ENCODE data around the gene NT5E. TPM values are rescaled to one million over a fixed set of nuclear protein-coding genes. Genes with fewer than 3 reads are reported as not detected.
A peak's percentile ranks its signal among the peaks of the same experiment; 100 is the strongest.

NT5E gene
- polyA plus RNA-seq, 1 donor, result 4.9 TPM

- DNase-seq, result peak; percentile 63 to 88
- WGBS (ENCODE audit: insufficient coverage, low lambda C conversion rate), result 10% methylated on average over 2 of the region's 3 CpGs
- no peaks in the 10 kb centered on the region for H3K36me3 ChIP-seq (ENCODE audit: control insufficient read depth, insufficient read depth, low read length)
- H3K4me3 ChIP-seq (ENCODE audit: low read length), result no peak overlapping the region
- peak overlapping the region; percentile 86 for H3K27ac ChIP-seq (ENCODE audit: low read length)
- peaks cover 50% of the 10 kb centered on the region for H3K4me1 ChIP-seq (ENCODE audit: control insufficient read depth, insufficient read depth, low read length)
- H3K9me3 ChIP-seq (ENCODE audit: control insufficient read depth, low read depth, low read length), result no peaks in the 10 kb centered on the region
- no peaks in the 10 kb centered on the region for H3K27me3 ChIP-seq (ENCODE audit: control insufficient read depth, insufficient read depth, low read length)
Measured at GRCh38 chr6:85405175-85405852, 44.6 kb upstream of the NT5E start.

- no peak for DNase-seq
- no peaks in the 10 kb centered on the region for H3K36me3 ChIP-seq (ENCODE audit: control insufficient read depth, insufficient read depth, low read length)
- H3K9me3 ChIP-seq (ENCODE audit: control insufficient read depth, low read depth, low read length), result no peaks in the 10 kb centered on the region
- WGBS (ENCODE audit: insufficient coverage, low lambda C conversion rate), result no CpG with 5 or more reads among the region's 2 CpGs
- H3K27me3 ChIP-seq (ENCODE audit: control insufficient read depth, insufficient read depth, low read length), result no peaks in the 10 kb centered on the region
- H3K27ac ChIP-seq (ENCODE audit: low read length), result peak overlapping the region; percentile 86
- no peak overlapping the region for H3K4me3 ChIP-seq (ENCODE audit: low read length)
- peaks cover 50% of the 10 kb centered on the region for H3K4me1 ChIP-seq (ENCODE audit: control insufficient read depth, insufficient read depth, low read length)
Measured at GRCh38 chr6:85405853-85406198, 44.1 kb upstream of the NT5E start.

DNA sequence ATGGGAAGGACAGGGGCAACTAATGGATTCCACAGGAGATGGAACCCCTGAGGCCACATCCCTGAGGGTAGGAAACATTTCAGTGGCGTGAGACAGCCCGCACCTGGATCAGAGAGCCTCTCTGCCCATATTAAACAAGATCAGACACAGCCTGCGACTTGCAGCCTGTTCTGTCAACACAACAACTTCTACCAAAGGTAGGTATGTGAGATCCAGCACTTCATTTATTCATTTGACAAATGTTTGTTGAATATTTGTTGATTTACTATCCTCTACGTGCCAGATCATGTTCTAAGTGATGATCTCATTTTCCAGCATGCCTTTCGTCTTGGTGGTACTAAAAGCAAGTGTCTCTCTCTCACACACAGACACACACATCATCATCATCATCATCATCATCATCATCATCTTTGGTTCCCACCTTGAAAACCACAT is 43.2 kb upstream of the NT5E start:
- peak overlapping the region; percentile 86 for H3K27ac ChIP-seq (ENCODE audit: low read length)

DNA sequence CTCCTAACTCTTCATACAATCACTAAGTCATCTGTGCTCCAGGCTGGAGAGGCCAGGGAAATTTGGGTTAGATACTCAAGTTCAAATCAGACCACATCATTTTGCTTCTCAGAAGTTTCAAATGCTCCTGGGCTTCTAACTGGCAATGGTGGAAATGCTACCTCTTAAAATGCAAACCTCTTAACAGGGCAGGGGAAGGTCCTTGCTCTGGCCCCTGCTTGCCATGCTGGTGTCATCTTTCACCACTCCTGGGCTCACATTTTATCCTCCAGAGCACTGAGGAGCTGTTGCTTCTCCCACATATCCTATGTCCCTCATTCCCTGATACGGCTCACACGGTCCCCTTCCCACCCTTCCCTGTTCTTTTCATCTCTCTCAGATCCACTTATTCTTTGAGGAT is 41.8 kb upstream of the NT5E start:
- DNase-seq, result no peak
- Histone ChIP-seq H3K4me1 (ENCODE audit: control insufficient read depth, insufficient read depth, low read length) (peaks cover 34% of the 10 kb centered on the region), H3K36me3 (ENCODE audit: control insufficient read depth, insufficient read depth, low read length) (no peaks in the 10 kb centered on the region), H3K9me3 (ENCODE audit: control insufficient read depth, low read depth, low read length) (no peaks in the 10 kb centered on the region), H3K4me3 (ENCODE audit: low read length) (no peak overlapping the region), H3K27me3 (ENCODE audit: control insufficient read depth, insufficient read depth, low read length) (no peaks in the 10 kb centered on the region), H3K27ac (ENCODE audit: low read length) (no peak overlapping the region)
- 92% methylated on average over 2 of the region's 2 CpGs for WGBS (ENCODE audit: insufficient coverage, low lambda C conversion rate)

More for the DNA sequence above, 43.2 kb upstream of the NT5E start:
- Histone ChIP-seq H3K4me3 (ENCODE audit: low read length) (no peak overlapping the region), H3K27me3 (ENCODE audit: control insufficient read depth, insufficient read depth, low read length) (no peaks in the 10 kb centered on the region), H3K9me3 (ENCODE audit: control insufficient read depth, low read depth, low read length) (no peaks in the 10 kb centered on the region), H3K36me3 (ENCODE audit: control insufficient read depth, insufficient read depth, low read length) (no peaks in the 10 kb centered on the region), H3K4me1 (ENCODE audit: control insufficient read depth, insufficient read depth, low read length) (peaks cover 47% of the 10 kb centered on the region)
- 71% methylated on average over 1 of the region's 5 CpGs for WGBS (ENCODE audit: insufficient coverage, low lambda C conversion rate)
- no peak for DNase-seq

DNA sequence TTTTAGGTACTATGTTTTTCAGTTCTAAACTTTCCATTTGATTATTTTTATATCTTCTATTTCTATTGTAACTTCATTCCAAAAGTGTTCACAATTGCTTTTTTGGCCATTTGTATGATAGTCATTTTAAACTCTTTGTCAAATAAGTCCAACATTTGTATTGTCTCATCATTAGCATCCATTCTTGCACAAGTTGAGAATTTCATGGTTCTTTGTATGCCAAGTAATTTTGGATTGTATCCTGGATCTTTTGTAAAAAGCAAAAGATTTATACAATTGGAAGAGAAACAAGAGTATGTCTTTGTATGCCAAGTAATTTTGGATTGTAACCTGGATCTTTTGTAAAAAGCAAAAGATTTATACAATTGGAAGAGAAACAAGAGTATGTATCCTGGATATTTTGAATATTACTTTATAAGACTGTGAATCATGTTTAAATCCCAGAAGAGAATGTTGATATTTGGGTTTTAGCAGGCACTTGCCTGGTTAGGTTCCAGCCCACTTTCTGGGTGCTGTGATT is 36.9 kb upstream of the NT5E start:
- Histone ChIP-seq H3K36me3 (ENCODE audit: control insufficient read depth, insufficient read depth, low read length) (no peaks in the 10 kb centered on the region), H3K4me3 (ENCODE audit: low read length) (no peak overlapping the region), H3K9me3 (ENCODE audit: control insufficient read depth, low read depth, low read length) (no peaks in the 10 kb centered on the region), H3K4me1 (ENCODE audit: control insufficient read depth, insufficient read depth, low read length) (no peaks in the 10 kb centered on the region), H3K27ac (ENCODE audit: low read length) (no peak overlapping the region), H3K27me3 (ENCODE audit: control insufficient read depth, insufficient read depth, low read length) (no peaks in the 10 kb centered on the region)
- no peak for DNase-seq

- Histone ChIP-seq H3K36me3 (ENCODE audit: control insufficient read depth, insufficient read depth, low read length) (no peaks in the 10 kb centered on the region), H3K4me1 (ENCODE audit: control insufficient read depth, insufficient read depth, low read length) (no peaks in the 10 kb centered on the region), H3K9me3 (ENCODE audit: control insufficient read depth, low read depth, low read length) (no peaks in the 10 kb centered on the region), H3K27me3 (ENCODE audit: control insufficient read depth, insufficient read depth, low read length) (no peaks in the 10 kb centered on the region), H3K4me3 (ENCODE audit: low read length) (no peak overlapping the region), H3K27ac (ENCODE audit: low read length) (no peak overlapping the region)
- 20% methylated on average over 1 of the region's 1 CpG for WGBS (ENCODE audit: insufficient coverage, low lambda C conversion rate)
- DNase-seq, result no peak
Measured at GRCh38 chr6:85416049-85416448, 33.8 kb upstream of the NT5E start.

- no peaks in the 10 kb centered on the region for H3K27me3 ChIP-seq (ENCODE audit: control insufficient read depth, insufficient read depth, low read length)
- no peaks in the 10 kb centered on the region for H3K4me1 ChIP-seq (ENCODE audit: control insufficient read depth, insufficient read depth, low read length)
- no peak overlapping the region for H3K4me3 ChIP-seq (ENCODE audit: low read length)
- no peaks in the 10 kb centered on the region for H3K36me3 ChIP-seq (ENCODE audit: control insufficient read depth, insufficient read depth, low read length)
- no peak for DNase-seq
- H3K9me3 ChIP-seq (ENCODE audit: control insufficient read depth, low read depth, low read length), result no peaks in the 10 kb centered on the region
- no peak overlapping the region for H3K27ac ChIP-seq (ENCODE audit: low read length)
- WGBS (ENCODE audit: insufficient coverage, low lambda C conversion rate), result no CpG with 5 or more reads among the region's 2 CpGs
Measured at GRCh38 chr6:85416766-85417165, 33.1 kb upstream of the NT5E start.

DNA sequence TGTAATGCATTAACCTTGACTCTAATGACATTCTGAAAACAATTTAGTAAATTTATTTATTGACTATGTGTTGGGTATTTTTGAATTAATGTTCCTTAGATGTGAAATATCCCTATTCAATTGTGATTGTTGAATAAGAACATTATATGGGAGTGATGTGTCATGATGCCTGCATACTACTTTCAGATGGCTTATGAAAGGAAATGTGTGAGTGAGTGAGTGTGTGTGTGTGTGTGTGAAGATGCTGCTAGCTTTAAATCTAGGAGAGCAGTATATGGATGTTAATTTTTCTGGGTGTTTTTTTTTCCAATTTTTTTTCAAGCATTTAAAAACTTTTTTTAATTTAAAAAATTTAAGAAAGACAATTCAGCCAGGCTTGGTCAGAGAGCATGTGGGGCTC is 32.5 kb upstream of the NT5E start:
- H3K27me3 ChIP-seq (ENCODE audit: control insufficient read depth, insufficient read depth, low read length), result no peaks in the 10 kb centered on the region
- H3K27ac ChIP-seq (ENCODE audit: low read length), result no peak overlapping the region
- DNase-seq, result no peak
- H3K4me3 ChIP-seq (ENCODE audit: low read length), result no peak overlapping the region
- no peaks in the 10 kb centered on the region for H3K4me1 ChIP-seq (ENCODE audit: control insufficient read depth, insufficient read depth, low read length)
- H3K9me3 ChIP-seq (ENCODE audit: control insufficient read depth, low read depth, low read length), result no peaks in the 10 kb centered on the region
- H3K36me3 ChIP-seq (ENCODE audit: control insufficient read depth, insufficient read depth, low read length), result no peaks in the 10 kb centered on the region

GRCh38 chr6:85418059-85418458 is 31.8 kb upstream of the NT5E start:
- H3K4me3 ChIP-seq (ENCODE audit: low read length), result no peak overlapping the region
- H3K4me1 ChIP-seq (ENCODE audit: control insufficient read depth, insufficient read depth, low read length), result no peaks in the 10 kb centered on the region
- H3K9me3 ChIP-seq (ENCODE audit: control insufficient read depth, low read depth, low read length), result no peaks in the 10 kb centered on the region
- no peaks in the 10 kb centered on the region for H3K36me3 ChIP-seq (ENCODE audit: control insufficient read depth, insufficient read depth, low read length)
- DNase-seq, result no peak
- no peak overlapping the region for H3K27ac ChIP-seq (ENCODE audit: low read length)
- 100% methylated on average over 1 of the region's 2 CpGs for WGBS (ENCODE audit: insufficient coverage, low lambda C conversion rate)
- H3K27me3 ChIP-seq (ENCODE audit: control insufficient read depth, insufficient read depth, low read length), result no peaks in the 10 kb centered on the region

DNA sequence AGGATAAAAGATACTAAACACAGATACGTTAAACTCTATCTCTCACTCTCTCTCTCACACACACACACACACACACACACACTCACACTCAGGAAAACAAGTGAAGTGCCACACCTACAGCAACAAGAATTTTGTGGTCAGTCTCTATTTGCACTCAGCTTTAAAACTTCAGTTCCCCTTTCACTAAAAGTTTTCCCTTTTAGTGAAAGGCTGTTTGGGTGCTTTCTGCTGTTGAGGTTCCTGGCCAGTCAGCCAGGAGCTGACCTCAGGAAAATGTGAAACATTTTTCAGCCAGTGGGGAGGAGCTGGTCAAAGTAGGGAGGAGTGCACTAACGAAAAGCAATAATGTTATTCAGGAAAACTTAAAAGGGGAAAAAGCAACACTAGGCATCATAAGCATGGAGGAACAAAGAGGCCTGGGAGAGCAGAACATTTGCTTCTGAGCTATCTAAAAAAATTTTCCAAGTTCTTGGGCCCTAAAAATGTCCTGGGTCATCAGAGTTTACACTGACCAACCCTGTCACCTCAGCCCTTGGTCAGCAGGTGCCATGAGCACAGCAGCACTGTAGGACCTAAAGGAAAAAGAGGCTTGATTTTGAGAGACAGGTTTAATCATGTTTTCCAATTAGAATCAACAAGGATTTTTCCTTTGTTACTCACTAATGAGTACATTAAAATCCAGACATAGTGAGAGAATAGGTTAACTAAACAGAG is 30.7 kb upstream of the NT5E start:
- no peak overlapping the region for H3K27ac ChIP-seq (ENCODE audit: low read length)
- no peaks in the 10 kb centered on the region for H3K36me3 ChIP-seq (ENCODE audit: control insufficient read depth, insufficient read depth, low read length)
- WGBS (ENCODE audit: insufficient coverage, low lambda C conversion rate), result 60% methylated on average over 1 of the region's 2 CpGs
- no peak overlapping the region for H3K4me3 ChIP-seq (ENCODE audit: low read length)
- no peak for DNase-seq
- no peaks in the 10 kb centered on the region for H3K9me3 ChIP-seq (ENCODE audit: control insufficient read depth, low read depth, low read length)
- no peaks in the 10 kb centered on the region for H3K4me1 ChIP-seq (ENCODE audit: control insufficient read depth, insufficient read depth, low read length)
- H3K27me3 ChIP-seq (ENCODE audit: control insufficient read depth, insufficient read depth, low read length), result no peaks in the 10 kb centered on the region

GRCh38 chr6:85420551-85420950 is 29.3 kb upstream of the NT5E start:
- Histone ChIP-seq H3K36me3 (ENCODE audit: control insufficient read depth, insufficient read depth, low read length) (no peaks in the 10 kb centered on the region), H3K27me3 (ENCODE audit: control insufficient read depth, insufficient read depth, low read length) (no peaks in the 10 kb centered on the region), H3K4me1 (ENCODE audit: control insufficient read depth, insufficient read depth, low read length) (no peaks in the 10 kb centered on the region), H3K27ac (ENCODE audit: low read length) (no peak overlapping the region), H3K4me3 (ENCODE audit: low read length) (no peak overlapping the region), H3K9me3 (ENCODE audit: control insufficient read depth, low read depth, low read length) (no peaks in the 10 kb centered on the region)
- DNase-seq, result no peak
- WGBS (ENCODE audit: insufficient coverage, low lambda C conversion rate), result 80% methylated on average over 1 of the region's 1 CpG
